HG03095 (cell line): ENCODE results near the gene SMARCE1.

ENCODE experiments used
- ATAC-seq: cut with Tn5 transposase; IDR thresholded peaks from one replicate; pipeline ENCODE4 v1.9.1; 2021; ENCODE audit warnings: moderate library complexity; ENCODE audit not compliant: unreplicated experiment

Gene SMARCE1

DNA sequence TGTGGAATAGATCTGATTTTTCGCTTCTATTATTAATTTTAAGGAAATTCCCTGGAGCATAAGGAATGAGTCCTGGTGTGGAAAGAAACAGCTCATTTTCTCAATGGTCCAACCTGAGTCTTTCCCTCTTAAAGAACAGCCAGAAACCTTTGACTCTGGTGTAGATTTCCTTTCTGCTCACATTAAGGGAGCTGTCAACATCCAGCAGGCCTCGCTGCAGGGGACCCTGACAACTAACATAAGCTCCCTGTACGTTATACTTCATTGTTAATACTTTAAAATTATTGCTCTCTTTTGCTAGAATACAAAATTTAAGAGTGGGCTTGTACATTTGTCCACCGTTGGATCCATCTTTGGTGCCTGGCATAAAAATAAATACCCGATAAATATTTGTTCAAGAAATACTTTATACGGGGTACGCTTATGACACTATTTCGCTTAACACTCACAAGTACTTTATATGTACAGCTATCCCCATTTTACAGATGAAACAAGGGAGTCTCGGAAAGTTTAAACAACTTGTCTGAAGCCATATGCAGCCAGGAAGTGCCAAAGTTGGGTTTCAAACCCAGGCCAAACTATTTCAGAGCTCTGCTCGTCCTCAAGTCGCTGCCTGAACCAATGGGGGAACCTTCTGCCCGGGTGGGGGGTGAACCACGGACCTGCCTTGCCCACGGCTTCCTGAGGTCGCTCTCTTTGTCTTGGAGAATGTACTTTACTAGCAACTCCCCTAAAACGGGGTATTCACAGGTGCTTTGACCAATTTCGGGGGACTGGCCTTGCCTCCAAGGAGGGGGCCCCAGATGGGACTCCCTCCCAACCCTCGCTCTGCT is 611 bp downstream of the SMARCE1 start:
- no peak for ATAC-seq

DNA sequence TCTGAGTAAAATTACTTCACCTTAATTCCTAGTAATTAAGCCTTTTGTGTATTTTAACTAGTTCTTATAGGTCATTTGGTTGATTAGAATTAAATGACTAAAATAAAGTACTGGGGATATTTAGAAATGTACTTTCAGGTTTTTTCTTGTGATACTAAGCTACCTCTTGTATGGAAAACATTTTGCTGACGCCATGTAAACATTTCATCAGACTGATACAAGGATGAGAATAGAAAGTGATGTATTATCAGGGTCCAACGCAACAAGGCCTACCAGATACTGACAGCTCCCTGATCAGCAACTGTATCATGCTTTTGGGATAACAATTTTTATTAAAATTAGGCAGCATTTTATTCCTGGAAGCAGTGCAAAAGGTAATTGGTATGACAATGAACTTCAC is 1.7 kb downstream of the SMARCE1 start:
- no peak for ATAC-seq

DNA sequence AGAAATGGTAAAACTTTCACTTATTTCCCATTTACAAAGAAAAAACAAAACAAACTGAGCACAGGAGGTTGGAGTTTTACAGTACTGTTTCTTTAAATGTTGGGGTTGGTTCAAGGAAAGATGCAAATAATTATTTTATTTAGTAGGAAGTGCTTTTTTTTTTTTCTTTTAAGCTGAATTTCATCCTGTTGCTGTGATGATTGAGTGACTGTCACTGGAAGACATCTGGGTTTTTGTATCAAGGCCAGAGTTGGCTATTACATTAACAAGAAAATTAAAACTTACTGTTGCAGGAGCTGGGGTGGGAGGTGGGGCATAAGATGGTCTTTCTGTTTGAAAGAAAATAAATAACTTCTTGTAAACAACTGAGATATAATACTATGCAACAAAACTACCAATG is 2.3 kb downstream of the SMARCE1 start:
- ATAC-seq = no peak

DNA sequence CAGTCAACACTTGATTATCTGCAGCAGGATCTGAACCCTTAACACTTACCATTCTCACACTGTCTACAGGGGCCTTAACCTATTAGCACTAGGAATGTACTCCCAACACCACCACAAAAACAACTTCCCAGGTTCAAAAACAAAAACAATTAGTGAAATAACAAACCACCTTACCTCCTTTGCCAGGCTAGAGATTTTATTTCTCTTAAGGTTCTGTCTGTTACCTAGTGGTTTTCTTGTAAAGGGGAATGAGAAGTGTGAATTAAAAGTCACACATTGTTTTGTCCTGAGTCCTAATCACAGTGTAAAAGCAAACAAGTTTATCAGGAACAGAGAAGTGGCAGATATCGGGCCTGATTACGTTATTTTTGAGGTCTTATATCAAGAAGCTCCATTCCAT is 9.7 kb downstream of the SMARCE1 start:
- ATAC-seq = no peak

DNA sequence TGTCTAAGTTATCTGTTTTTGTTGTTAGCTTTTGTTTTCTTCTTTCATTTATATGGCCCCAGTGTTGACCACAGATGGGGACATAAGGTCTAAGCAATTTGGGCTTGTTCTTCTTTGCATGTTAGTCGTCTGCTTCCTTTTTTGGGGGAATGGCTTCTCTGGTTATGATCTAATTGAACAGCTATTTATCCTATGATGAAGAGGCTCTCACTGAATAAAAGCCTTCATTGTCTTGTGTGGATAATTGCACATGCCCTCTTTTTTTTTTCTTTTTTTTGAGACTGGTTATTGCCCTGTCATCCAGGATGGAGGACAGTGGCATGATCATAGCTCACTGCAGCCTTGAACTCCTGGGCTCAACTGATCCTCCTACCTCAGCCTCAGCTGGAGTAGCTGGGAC is 13.7 kb downstream of the SMARCE1 start:
- ATAC-seq = no peak

DNA sequence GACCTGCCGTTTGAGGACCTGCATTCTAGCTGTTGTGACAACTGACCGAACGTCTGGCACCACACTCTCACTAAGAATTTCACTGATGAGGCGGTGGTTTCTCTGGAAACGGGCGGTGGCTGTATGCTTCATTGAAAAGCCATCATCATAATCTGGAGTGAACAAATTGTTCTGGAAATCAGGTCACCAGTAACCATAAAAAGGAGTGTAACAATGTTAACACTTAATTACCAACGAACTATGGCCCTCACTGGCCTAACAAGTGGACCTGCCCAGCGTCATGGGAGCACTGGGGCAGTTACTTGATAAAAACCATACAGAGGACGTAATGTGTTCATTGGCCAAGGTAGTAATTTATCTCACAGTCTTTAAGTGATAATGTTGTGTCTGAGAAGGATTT is 15.4 kb downstream of the SMARCE1 start:
- ATAC-seq = no peak

DNA sequence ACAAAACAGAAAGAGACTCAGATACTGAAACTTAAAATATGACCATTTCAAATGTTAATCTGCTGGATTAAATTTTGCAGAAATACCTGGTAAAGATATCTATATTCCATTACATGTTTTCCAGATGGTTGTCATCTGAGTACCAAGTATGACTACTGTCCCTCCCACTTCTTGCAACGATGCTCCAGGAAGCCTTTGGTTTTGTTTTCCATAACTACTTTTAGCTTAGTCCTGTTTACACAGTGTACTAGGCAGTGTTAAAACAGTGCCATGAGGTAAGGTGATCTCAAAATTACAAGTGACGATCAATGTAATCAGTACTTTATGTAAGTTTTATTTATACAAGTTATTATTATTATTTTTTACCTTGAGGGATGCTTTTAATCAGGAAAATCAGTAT is 17.8 kb downstream of the SMARCE1 start:
- ATAC-seq = no peak

DNA sequence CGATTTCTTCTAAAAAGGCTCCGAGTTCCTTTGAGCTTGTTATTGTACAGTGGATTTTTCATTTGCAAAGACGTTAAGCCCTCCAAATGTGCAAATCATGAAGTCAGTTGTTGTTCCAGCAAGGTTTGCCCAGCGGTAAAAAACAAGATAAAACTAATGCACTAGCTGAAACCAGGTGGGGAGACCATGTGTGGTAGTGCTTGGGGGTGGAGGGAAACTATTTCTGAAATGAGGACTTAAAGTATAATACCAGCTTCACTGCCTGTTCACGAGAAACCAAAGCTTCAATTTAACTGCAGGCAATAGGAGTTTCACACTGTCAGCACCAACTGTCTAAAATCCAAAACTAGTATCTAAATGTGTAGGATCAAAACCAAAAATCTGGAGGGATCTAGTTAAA is 22.3 kb downstream of the SMARCE1 start:
- ATAC-seq = no peak

DNA sequence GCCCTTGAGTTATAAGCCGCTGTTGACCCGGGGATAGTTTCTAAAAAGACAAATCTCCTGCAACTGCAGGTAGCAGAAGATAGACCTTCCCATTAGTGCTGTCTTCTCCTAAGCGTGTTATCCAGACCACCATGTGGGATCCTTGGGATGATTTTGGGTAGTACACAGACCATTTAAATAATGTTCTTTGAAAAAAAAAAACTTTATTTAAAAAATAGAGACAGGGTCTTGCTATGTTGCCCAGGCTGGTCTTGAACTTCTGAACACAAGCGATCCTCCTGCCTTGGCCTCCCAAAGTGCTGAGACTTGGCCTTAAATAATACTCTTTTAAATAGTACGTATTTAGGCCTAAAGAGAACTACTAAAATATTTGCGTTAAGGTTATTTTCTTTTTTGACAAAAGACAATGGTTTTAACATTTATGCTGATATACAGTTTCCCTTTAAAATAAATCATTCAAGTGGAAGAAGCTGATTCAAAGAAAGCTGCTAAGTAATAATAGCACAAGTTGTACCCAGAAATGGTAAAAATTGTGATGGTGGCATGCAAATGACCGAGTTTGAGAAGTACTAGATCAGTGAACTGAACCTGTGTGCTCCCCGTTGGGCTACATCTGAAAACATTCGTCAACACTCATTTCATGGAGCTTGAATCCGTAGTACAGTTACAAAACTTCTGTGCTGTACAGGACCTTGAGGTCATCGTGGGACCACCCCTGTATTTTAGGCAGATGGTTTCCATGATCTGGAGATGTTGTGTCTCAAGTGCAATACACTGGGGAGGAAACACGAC is 24.0 kb downstream of the SMARCE1 start:
- ATAC-seq = no peak

DNA sequence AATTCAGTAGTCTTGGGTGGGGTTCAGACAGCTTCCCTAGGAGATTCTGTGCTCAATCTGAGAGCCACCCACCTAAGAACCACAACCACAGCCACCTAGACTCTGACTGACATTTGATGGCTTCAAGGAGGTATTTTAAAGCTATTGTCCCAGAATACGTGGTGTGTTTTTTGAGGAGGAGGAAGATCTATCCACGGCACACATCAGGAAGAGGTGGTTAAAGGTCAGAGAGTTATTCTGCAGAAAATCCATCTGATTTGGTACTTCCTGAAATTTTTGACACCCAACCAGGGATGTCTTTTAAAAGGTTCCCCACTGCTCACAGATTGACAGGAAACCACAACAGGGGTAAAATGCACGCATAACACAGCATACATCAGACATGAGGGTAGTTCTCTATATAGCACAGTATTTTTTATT is 25.1 kb downstream of the SMARCE1 start:
- no peak for ATAC-seq

DNA sequence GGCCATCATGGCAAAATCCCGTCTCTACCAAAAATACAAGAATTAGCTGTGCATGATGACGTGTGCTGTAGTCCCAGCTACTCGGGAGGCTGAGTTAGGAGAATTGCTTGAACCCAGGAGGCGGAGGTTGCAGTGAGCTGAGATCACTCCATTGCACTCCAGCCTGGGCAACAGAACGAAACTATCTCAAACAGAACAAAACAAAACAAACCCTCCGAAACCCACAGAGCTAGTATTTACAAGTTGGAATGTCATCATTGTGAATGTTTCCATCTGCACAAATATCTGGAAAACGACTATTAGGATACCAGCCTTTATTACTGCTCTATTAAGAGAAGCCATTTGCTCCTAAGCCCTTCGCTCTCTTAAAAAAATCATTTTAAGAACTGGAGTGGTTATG is 26.0 kb downstream of the SMARCE1 start:
- ATAC-seq = no peak

DNA sequence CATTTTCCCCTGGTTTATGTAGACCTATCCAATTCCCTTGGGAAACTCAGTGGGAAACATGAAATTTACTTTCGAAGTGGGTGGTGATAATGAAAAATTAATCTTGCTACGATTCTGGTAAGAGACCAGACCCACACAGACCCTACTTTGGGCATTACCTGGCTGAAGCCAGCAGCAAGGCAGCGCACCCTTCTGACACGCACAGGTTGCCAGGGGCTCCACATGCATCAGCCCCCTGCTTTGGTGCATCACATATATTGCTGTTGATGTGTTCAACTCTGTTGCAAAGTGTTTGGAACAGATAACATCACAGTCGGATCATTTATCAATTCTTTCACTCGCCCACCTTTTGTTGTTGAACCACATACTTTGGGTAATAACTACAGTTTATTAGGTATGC is 26.6 kb downstream of the SMARCE1 start:
- ATAC-seq = no peak

DNA sequence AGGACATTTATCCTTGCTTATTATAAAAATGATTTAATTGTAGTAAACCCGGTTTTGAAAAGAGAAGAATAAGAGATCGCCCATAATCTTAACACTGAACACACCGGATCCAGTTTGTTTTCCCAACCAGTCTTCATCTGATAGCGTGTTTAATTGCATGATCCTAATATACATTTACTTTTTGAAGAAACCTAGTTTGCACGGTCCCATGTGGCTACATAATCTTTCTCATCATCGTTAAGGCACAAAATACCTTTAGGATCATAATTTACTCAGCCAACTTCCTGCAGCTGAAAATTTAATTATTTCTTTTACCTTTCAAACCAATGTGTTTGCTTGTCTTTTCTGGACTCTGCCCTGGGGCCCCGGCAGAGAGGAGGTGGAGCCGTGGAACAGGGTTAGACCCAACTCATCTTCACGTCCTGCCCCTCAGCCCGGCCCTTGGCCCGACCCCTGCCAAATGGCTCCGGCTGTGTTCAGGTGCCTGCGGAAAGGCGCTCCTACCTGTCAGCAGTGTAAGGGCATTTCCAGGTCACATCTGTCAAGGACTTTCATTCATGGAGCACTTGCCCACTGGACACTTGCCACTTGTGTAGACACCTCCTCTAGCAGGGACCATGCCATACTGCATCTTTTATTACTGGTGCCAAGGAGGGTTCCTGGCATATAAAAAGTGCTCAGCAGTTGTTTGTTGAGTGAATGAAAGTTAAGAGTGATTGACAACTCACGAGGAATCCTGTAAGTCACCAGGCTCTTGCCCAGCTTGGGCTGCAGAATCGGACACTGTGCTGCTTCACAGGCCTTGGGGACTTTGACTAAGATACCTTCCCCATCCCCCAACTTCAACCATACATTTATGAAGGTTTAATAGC is 28.6 kb downstream of the SMARCE1 start:
- ATAC-seq = no peak

DNA sequence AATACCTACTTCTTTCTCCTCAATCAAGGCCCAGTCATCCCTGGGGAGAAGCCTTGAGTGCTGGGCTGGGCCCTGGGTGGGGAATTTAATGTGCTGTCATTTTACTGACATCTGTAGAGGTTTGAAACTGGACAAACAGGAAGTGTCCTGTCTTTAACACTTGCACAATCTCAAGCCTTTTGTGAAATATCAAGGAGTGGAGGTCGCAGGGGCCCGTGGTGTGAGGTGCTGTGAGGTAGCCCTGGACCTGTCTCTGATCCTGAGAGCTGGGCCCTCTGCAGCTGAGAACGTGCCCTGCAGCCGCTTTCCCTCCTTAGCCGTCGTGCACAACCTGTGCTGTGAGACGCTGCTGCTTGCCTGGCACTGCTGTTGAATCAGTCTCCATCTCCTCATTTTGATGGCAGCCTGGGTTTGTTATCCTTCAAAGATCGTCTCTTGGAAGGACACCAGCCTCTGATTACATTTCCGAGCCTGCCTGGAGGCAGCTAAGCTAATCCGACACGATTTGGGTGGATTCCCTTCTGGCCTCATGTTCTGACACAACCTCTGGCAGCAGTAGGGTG is 29.9 kb downstream of the SMARCE1 start:
- ATAC-seq = no peak

DNA sequence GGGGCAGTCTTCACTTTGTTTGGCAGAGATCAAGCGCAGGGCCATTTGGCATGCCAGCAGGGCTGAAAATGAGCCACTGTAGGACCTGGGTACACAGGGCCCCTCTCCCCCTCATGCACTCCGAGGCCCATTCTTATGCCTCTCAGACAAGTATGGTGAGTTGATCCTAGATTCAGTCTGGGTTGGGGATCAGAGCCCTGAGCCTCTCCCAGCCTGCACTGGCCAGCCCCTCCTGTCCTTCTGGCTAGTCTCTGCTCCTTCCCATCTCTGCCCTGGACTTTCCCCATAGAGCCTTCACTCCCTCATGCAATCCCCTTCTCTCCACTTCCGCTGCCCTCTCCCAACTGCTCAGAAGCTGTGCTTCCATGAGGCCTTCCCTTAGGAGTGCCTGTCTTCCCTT is 31.0 kb downstream of the SMARCE1 start:
- ATAC-seq = no peak

DNA sequence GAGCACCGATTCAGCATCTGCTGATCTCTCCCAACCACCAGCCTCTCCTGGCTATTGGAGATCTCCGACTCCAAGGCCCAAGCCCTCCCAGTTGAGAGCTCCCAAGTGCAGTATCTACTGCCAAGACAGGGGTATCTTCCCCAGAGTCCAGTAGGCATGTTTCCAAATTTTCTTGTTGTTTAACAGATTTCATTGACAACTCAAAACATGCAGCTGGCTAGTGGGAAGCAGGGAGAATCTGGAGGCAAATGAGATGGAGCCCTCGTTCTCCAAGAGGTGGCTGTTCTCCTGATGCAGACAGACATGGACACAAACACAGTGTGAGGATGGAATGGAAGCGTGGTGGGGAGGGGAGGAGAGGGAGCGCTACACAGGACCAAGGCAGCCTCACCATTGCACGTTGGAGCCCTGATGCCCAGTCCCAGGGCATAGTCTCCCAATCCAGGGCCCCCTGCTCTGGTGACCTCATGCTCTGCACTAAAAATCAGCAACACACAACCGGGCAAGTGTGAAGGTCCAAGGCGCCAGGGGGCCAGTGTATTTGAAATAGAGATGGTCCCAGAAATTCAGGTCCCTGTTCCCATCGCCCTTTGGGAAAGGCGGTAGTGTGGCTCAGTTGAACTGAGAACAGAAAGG is 31.7 kb downstream of the SMARCE1 start:
- no peak for ATAC-seq

DNA sequence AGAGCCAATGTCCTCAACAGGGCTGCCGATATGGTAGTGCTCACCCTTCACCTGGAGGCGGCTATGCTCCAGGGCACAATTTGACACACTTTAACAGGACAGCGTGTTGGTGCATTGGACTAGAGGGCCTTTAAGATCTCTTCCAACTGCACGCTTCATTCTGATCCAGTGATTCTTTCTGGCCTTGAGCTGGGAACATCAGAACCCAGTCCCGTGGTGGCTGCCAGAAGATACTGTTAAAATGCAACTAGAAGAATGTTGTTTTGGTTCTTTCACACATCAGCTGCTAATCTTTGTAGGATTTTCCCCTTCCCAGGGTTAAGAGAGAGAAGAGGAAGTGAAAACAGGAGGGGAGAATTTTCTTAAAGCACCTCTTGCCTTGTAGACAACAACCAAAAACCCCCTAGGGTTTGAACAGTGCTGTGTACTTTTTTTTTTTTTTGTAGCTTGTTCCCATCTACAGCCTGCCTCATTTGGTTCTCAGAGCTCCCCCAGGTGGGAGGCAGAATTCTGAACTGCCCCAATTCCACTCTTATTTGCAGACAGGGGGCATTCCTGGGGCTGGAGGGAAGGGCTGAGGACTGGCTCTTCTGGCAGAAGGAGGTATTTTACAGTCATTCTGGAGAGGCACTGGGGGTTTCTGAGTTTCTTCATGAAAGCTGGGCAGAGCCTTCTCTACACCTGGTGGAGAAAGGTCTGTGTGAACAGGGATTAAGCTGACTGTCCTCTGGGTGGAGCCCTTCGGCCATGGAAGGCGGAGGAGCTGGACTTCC is 32.4 kb downstream of the SMARCE1 start:
- ATAC-seq = no peak

DNA sequence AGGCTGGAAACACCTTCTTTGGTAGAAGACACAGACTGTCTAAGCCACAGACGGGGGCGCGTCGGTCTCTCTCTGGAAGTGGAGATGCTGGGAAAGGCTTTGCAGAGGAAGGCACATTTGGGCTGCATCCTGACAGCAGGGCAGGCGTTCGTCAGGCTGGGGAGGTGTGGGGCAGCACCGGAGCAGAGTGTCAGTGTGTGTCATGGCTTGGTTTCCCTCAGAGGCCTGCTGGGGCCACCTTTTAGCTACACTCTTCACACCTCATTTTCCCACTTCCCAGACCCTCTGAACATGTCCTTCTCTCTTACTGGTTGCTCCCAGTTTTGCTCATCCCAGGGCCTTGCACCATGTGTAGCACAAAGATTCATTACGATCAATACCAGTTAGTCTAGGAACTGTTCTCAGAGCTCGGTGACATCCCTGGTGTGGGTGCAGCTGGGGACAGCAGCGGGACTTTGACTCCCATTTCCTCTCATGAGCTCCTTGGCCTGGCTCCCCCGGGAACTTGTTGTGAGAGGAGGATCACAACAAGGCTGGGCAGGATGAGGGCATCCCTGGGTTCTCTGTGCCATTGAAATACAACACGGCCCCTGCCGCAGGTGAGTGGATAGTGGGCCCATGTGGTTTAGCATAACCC is 33.1 kb downstream of the SMARCE1 start:
- no peak for ATAC-seq

DNA sequence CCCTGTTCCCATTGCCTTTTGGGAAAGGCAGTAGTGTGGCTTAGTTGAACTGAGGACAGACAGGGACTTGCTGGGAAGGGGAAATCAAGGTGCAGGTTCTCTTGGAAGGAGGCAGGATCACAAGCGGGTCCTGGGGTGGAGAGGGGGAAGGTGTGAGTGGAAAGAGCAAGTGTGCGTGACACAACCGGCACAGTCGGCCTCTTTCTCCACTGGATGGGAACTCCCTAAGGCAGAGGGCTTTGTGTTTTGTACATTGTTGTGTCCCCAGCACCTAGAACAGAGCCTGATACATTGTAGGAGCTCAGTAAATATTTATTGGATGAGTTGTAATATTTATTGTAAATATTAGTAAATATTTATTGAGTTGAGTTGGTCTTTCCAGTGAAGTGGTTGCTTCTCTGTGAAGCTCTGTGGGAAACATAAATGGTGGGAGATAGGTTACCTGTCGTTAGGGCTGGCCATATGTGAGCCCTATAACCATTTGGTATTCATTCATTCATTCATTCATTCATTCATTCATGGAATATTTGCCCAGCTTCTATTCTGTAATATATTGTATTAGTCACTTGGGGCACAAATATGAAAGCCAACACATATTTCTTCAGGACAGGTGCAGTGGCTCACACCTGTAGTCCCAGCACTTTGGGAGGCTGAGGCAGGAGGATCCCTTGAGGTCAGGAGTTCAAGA is 34.0 kb downstream of the SMARCE1 start:
- ATAC-seq = no peak
